Right ventricle myocardium inferior (tissue), 1 donor: ENCODE measurements around the gene ASIC1. TPM values are rescaled to one million over a fixed set of nuclear protein-coding genes. Genes with fewer than 3 reads are reported as not detected.
A peak's percentile ranks its signal among the peaks of the same experiment; 100 is the strongest.
"Not testable (repeated sequence)": the region's sequence is repeated elsewhere in the genome, so short reads cannot be mapped to it uniquely, and the experiment has no call there.

ENCODE experiments used
- ATAC-seq: fragments of 200-7000 bp; cut with Tn5 transposase; one replicate; pipeline ENCODE4 v1.9.1; 2020; ENCODE audit warnings: mild to moderate bottlenecking, moderate library complexity
- DNase-seq: peaks from one replicate; pipeline ENCODE4 v3.0.0; 2021; ENCODE audit errors: missing footprints
- intact Hi-C: fragments of 100-400 bp; cut with DNase I; formaldehyde crosslinking; loops from one replicate; pipeline ENCODE4 v1.11.0; 2022
- long read RNA-seq: library from polyadenylated mRNA; unstranded; transcript quantifications from one replicate; pipeline ENCODE4 v2.0.0, GENCODE V29; 2021
- total RNA-seq: library from RNA; stranded (reverse); fragmentation: NEBNext Ultra II Directional; extraction: Animal tissue kit (Norgen Biotek cat#: 25700); gene quantifications from one replicate; pipeline ENCODE4 v1.2.1, GENCODE V29; 2021
- donor health status: DM: no; HTN: yes; CAD: no; lungs with severe emphysema.

The ASIC1 gene
- 2.2 TPM for total RNA-seq
- long read RNA-seq, partial matches to known transcripts = 0 of 1 reads
- long read RNA-seq, other reads (novel, unspliced or antisense) = 0 of 1 reads

GRCh38 chr12:50057000-50057841, at the start of gene ASIC1:
ASIC1 (plus strand) TSS chr12:50057596; CDS start chr12:50058767, 1,171 bp downstream.
- intact Hi-C loops = loop anchor here (1.0 to 2.0 kb wide), 3 partner anchors 82 to 190 kb away; no protein-coding TSS in a partner anchor
- peak; percentile 83 for DNase-seq
- ATAC-seq = peak; percentile 85

- DNase-seq (no peak), ATAC-seq (no peak)
- intact Hi-C loops = no loop called here
Measured at GRCh38 chr12:50013361-50014147, 43.8 kb upstream of the ASIC1 start.

- DNase-seq (no peak), ATAC-seq (no peak)
- intact Hi-C loops = no loop called here
Measured at GRCh38 chr12:50014342-50014741, 43.1 kb upstream of the ASIC1 start.

GRCh38 chr12:50016501-50017475, 40.6 kb upstream of the ASIC1 start:
- intact Hi-C loops = no loop called here
- ATAC-seq = peak; percentile 60

GRCh38 chr12:50017641-50018040, 39.8 kb upstream of the ASIC1 start:
- no peak for DNase-seq
- ATAC-seq = peak; percentile 17
- intact Hi-C loops = no loop called here

More at GRCh38 chr12:50016501-50017475, 40.6 kb upstream of the ASIC1 start:
- DNase-seq = no peak

GRCh38 chr12:50018154-50018553, 39.2 kb upstream of the ASIC1 start:
- intact Hi-C loops = no loop called here
- no peak for DNase-seq
- ATAC-seq = no peak

- DNase-seq (no peak), ATAC-seq (peak; percentile 81)
- intact Hi-C loops = no loop called here
Measured at GRCh38 chr12:50018968-50019367, 38.4 kb upstream of the ASIC1 start.

GRCh38 chr12:50019524-50019923, 37.9 kb upstream of the ASIC1 start:
- intact Hi-C loops = no loop called here
- DNase-seq = no peak
- ATAC-seq = no peak

- ATAC-seq (no peak), DNase-seq (no peak)
- intact Hi-C loops = no loop called here
Measured at GRCh38 chr12:50021031-50021430, 36.4 kb upstream of the ASIC1 start.

- ATAC-seq = no peak
- intact Hi-C loops = no loop called here
- DNase-seq = no peak
Measured at GRCh38 chr12:50022903-50023302, 34.5 kb upstream of the ASIC1 start.

GRCh38 chr12:50024227-50024626, 33.2 kb upstream of the ASIC1 start:
- intact Hi-C loops = no loop called here

GRCh38 chr12:50024805-50025186, 32.6 kb upstream of the ASIC1 start:
- DNase-seq (no peak), ATAC-seq (no peak)
- intact Hi-C loops = no loop called here

More at GRCh38 chr12:50024227-50024626, 33.2 kb upstream of the ASIC1 start:
- DNase-seq = no peak
- no peak for ATAC-seq

- peak; percentile 98 for ATAC-seq
- peak; percentile 97 for DNase-seq
- intact Hi-C loops = no loop called here
Measured at GRCh38 chr12:50025187-50026059, 32.0 kb upstream of the ASIC1 start, which contains the start of gene RACGAP1. RACGAP1 (minus strand) TSS chr12:50025494; CDS start chr12:50016715, 8,779 bp downstream.

- intact Hi-C loops = no loop called here
- ATAC-seq = no peak
Measured at GRCh38 chr12:50026691-50027090, 30.7 kb upstream of the ASIC1 start.

GRCh38 chr12:50030449-50030848, 26.9 kb upstream of the ASIC1 start:
- DNase-seq, ATAC-seq, intact Hi-C loops: not testable (repeated sequence)

More at GRCh38 chr12:50026691-50027090, 30.7 kb upstream of the ASIC1 start:
- no peak for DNase-seq

- ATAC-seq = no peak
Measured at GRCh38 chr12:50032515-50032853, 24.9 kb upstream of the ASIC1 start.

GRCh38 chr12:50032854-50033581, 24.4 kb upstream of the ASIC1 start:
- intact Hi-C loops = no loop called here
- peak; percentile 60 for ATAC-seq
- peak; percentile 69 for DNase-seq

More at GRCh38 chr12:50032515-50032853, 24.9 kb upstream of the ASIC1 start:
- intact Hi-C loops = no loop called here
- DNase-seq = no peak
